ENCODE results near the gene TBKBP1. TPM values are rescaled to one million over a fixed set of nuclear protein-coding genes. Genes with fewer than 3 reads are reported as not detected.

TBKBP1 gene
- total RNA-seq, 1 experiment from 2014 or later, result 9.0 TPM

DNA sequence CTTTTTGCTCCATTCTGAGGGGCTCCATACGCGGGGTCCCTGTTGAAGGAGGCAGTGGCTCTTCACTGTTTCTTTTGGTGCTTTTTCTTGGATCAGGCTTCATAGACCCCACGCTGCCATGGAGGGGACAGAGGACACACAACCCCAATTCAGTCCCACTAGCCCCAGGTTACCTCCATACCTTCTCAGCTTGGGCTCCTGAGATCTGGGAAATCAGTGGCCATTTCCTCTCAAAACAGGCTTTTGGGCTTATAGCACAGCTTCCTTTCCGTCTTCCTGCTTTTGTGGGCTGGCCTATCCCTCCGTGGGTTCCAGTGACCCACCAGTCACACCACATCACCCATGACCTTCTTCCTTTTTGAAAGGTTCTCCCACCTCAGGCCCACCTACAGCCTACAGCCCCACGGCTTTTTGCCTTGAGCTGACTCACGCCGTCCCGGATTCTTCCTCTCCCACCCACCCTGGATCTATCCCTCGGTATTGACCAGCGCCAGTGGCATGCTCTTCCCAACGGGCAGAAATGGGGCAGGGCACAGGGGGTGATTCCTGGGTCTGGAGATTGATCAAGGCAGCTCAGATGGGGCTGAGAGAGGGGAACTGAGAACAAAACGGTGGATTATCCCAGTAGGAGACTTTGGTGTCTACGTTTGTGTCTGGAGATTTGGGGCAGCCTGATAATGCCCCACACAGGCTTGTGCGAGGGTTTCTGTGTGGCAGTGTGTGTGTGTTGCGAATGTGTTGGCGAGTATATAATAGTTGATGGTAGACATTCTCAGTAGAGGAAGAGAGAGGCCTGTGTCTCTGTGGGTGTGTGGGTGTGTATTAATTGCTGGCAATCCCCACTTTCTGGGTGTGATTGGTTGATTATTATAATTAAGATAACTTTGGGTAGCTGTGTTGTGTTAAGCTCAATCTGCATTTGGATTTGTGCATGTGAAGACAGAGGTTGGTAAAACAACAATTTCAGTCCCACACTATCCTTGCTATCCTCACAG, 42.8 kb downstream of the TBKBP1 start:
- no peaks in the 10 kb centered on the region for H3K36me3 ChIP-seq (ENCODE audit: low read depth, low read length)
- H3K4me2 ChIP-seq (ENCODE audit: low read length), result no peak overlapping the region
- no peak for ATAC-seq
- H3F3A ChIP-seq (ENCODE audit: low read length, unreplicated experiment), result no peaks in the 10 kb centered on the region
- no peaks in the 10 kb centered on the region for H3K27me3 ChIP-seq (ENCODE audit: low read length)
- ChIA-PET POLR2A (ENCODE audit: unreplicated experiment) (no interaction called here), CTCF (no interaction called here)
- no peaks in the 10 kb centered on the region for H3K79me2 ChIP-seq (ENCODE audit: low read length)
- no peaks in the 10 kb centered on the region for H3K9me2 ChIP-seq (replicated peaks; ENCODE audit: low read length)
- intact Hi-C loops (cut with micrococcal nuclease), result no loop called here
- no peaks in the 10 kb centered on the region for H4K20me1 ChIP-seq (ENCODE audit: low read length)
- no peak overlapping the region for H3K9ac ChIP-seq (ENCODE audit: low read length)
- DNase-seq, result no peak
- H3K9me3 ChIP-seq (ENCODE audit: low read length), result no peaks in the 10 kb centered on the region
- H3K4me3 ChIP-seq (ENCODE audit: low read length), result no peak overlapping the region
- BruUV-seq (replicated peaks), result no TSS peak
- H2AFZ ChIP-seq (ENCODE audit: low read length), result no peak overlapping the region
- TF ChIP-seq EZH2phosphoT487 (IDR thresholded peaks at IDR 0.05; ENCODE audit: borderline replicate concordance, low read length) (no peak), EZH2 (IDR thresholded peaks at IDR 0.05; ENCODE audit: low read length, unreplicated experiment) (no peak)
- TF ChIP-seq, protein P1, sequence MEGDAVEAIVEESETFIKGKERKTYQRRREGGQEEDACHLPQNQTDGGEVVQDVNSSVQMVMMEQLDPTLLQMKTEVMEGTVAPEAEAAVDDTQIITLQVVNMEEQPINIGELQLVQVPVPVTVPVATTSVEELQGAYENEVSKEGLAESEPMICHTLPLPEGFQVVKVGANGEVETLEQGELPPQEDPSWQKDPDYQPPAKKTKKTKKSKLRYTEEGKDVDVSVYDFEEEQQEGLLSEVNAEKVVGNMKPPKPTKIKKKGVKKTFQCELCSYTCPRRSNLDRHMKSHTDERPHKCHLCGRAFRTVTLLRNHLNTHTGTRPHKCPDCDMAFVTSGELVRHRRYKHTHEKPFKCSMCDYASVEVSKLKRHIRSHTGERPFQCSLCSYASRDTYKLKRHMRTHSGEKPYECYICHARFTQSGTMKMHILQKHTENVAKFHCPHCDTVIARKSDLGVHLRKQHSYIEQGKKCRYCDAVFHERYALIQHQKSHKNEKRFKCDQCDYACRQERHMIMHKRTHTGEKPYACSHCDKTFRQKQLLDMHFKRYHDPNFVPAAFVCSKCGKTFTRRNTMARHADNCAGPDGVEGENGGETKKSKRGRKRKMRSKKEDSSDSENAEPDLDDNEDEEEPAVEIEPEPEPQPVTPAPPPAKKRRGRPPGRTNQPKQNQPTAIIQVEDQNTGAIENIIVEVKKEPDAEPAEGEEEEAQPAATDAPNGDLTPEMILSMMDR (conservative IDR thresholded peaks at IDR 0.05; ENCODE audit: low read depth, low read length), result no peak
- H3K4me1 ChIP-seq (ENCODE audit: insufficient read depth, low read length), result no peaks in the 10 kb centered on the region
- H3K27ac ChIP-seq (ENCODE audit: low read length), result no peak overlapping the region

DNA sequence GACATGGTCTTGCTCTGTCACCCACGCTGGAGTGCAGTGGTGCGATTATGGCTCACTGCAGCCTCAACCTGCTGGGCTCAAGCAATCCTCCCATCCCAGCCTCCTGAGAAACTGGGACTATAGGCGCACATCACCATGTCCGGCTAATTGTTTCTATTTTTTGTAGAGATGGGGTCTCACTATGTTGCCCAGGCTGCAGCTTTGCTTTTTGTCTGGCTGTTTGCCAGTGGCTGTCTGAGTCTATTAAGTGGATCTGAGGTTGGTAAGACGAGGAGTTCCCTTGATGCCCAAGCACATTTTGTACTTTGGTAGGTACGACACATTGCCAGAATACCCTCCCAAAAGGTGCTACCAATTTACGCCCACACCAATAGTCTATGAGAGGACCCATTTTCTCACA, 44.2 kb downstream of the TBKBP1 start:
- H3K27me3 ChIP-seq (ENCODE audit: low read length), result no peaks in the 10 kb centered on the region
- ChIA-PET POLR2A (ENCODE audit: unreplicated experiment) (no interaction called here), CTCF (interaction anchor here (0.6 kb wide), 1 partner anchor 22 kb away, joined by 3 read pairs; no protein-coding TSS in a partner anchor)

More for the DNA sequence above, 44.2 kb downstream of the TBKBP1 start:
- Histone ChIP-seq H3K4me1 (ENCODE audit: insufficient read depth, low read length) (no peaks in the 10 kb centered on the region), H2AFZ (ENCODE audit: low read length) (no peak overlapping the region), H3K36me3 (ENCODE audit: low read depth, low read length) (no peaks in the 10 kb centered on the region), H3K9me3 (ENCODE audit: low read length) (no peaks in the 10 kb centered on the region), H3K9me2 (replicated peaks; ENCODE audit: low read length) (no peaks in the 10 kb centered on the region), H3F3A (ENCODE audit: low read length, unreplicated experiment) (no peaks in the 10 kb centered on the region), H4K20me1 (ENCODE audit: low read length) (no peaks in the 10 kb centered on the region), H3K79me2 (ENCODE audit: low read length) (no peaks in the 10 kb centered on the region), H3K4me3 (ENCODE audit: low read length) (no peak overlapping the region), H3K4me2 (ENCODE audit: low read length) (no peak overlapping the region), H3K9ac (ENCODE audit: low read length) (no peak overlapping the region), H3K27ac (ENCODE audit: low read length) (no peak overlapping the region)
- DNase-seq (no peak), ATAC-seq (no peak)
- BruUV-seq (replicated peaks), result no TSS peak
- no peak for TF ChIP-seq EZH2phosphoT487 (IDR thresholded peaks at IDR 0.05; ENCODE audit: borderline replicate concordance, low read length)
- TF ChIP-seq, protein P1 (conservative IDR thresholded peaks at IDR 0.05; ENCODE audit: low read depth, low read length), result no peak
- no peak for TF ChIP-seq EZH2 (IDR thresholded peaks at IDR 0.05; ENCODE audit: low read length, unreplicated experiment)
- intact Hi-C loops (cut with micrococcal nuclease), result no loop called here

All from PC-3 (cell line).